Activated B cell treated with CpG ODN at 0.5 μM for 24 hours (primary cell): ENCODE measurements around the gene PAK5. TPM values are rescaled to one million over a fixed set of nuclear protein-coding genes. Genes with fewer than 3 reads are reported as not detected.

ENCODE experiments used
- ATAC-seq: fragments of 200-7000 bp; cut with Tn5 transposase; one replicate; pipeline ENCODE4 v1.10.0; 2021; ENCODE audit warnings: low read depth, mild to moderate bottlenecking, moderate library complexity
- CTCF ChIA-PET: fragments of 350-600 bp; sonication (Branson Sonifier 250); formaldehyde crosslinking; loops from one replicate; lab custom pipeline; 2021; ENCODE audit warnings: antibody characterized with exemption; lab: Charles Lee
- POLR2A ChIA-PET: fragments of 350-600 bp; sonication (Branson Sonifier 250); formaldehyde crosslinking; loops from one replicate; lab custom pipeline; 2021; ENCODE audit warnings: antibody characterized with exemption; lab: Charles Lee
- DNase-seq: peaks from one replicate; pipeline ENCODE4 v3.0.0; 2022
- H3K27ac Mint-ChIP-seq: one replicate; pipeline ENCODE4 v1.8.0; 2020; ENCODE audit warnings: mixed read lengths
- H3K27me3 Mint-ChIP-seq: one replicate; pipeline ENCODE4 v1.8.0; 2021; ENCODE audit warnings: mixed read lengths
- H3K36me3 Mint-ChIP-seq: one replicate; pipeline ENCODE4 v1.8.0; 2021; ENCODE audit warnings: low read depth, mixed read lengths
- H3K4me1 Mint-ChIP-seq: one replicate; pipeline ENCODE4 v1.8.0; 2021; ENCODE audit warnings: mixed read lengths
- H3K4me3 Mint-ChIP-seq: one replicate; pipeline ENCODE4 v1.8.0; 2020; ENCODE audit warnings: mild to moderate bottlenecking, mixed read lengths
- H3K9me3 Mint-ChIP-seq: one replicate; pipeline ENCODE4 v1.8.0; 2020; ENCODE audit warnings: mixed read lengths
- CTCF ChIP-seq: fragments of 200-600 bp; IDR thresholded peaks from one replicate; pipeline ENCODE4 v1.8.0; 2022; ENCODE audit warnings: antibody characterized with exemption, mild to moderate bottlenecking
- intact Hi-C: fragments of 100-400 bp; cut with micrococcal nuclease; formaldehyde crosslinking; loops from one replicate; pipeline ENCODE4 v1.15.1; 2024
- total RNA-seq: library from RNA; stranded (reverse); gene quantifications from 2 replicates; pipeline ENCODE4 v1.2.3, GENCODE V29; 2022

Gene PAK5
- total RNA-seq, 1 donor from 2014 or later, result not detected

GRCh38 chr20:9496155-9496554, 342.7 kb downstream of the PAK5 start:
- Mint-ChIP-seq H3K27ac (no peak overlapping the region), H3K4me3 (no peak overlapping the region), H3K36me3 (no peaks in the 10 kb centered on the region), H3K9me3 (no peaks in the 10 kb centered on the region), H3K4me1 (no peaks in the 10 kb centered on the region), H3K27me3 (peaks cover 6% of the 10 kb centered on the region)
- CTCF ChIA-PET, result no interaction called here
- ATAC-seq (no peak), DNase-seq (no peak)
- intact Hi-C loops, result no loop called here
- no peak for TF ChIP-seq CTCF
- POLR2A ChIA-PET, result no interaction called here

- no peak overlapping the region for H3K4me3 Mint-ChIP-seq
Observed at GRCh38 chr20:9495701-9496100, 343.2 kb downstream of the PAK5 start.

GRCh38 chr20:9493803-9494202, 345.1 kb downstream of the PAK5 start:
- ChIA-PET POLR2A (no interaction called here), CTCF (no interaction called here)
- Mint-ChIP-seq H3K9me3 (no peaks in the 10 kb centered on the region), H3K36me3 (no peaks in the 10 kb centered on the region), H3K27ac (no peak overlapping the region), H3K27me3 (peaks cover 6% of the 10 kb centered on the region), H3K4me3 (no peak overlapping the region), H3K4me1 (no peaks in the 10 kb centered on the region)
- ATAC-seq, result no peak
- intact Hi-C loops, result no loop called here
- DNase-seq, result no peak
- TF ChIP-seq CTCF, result no peak

More at GRCh38 chr20:9495701-9496100, 343.2 kb downstream of the PAK5 start:
- POLR2A ChIA-PET, result no interaction called here
- Mint-ChIP-seq H3K27me3 (peaks cover 6% of the 10 kb centered on the region), H3K4me1 (no peaks in the 10 kb centered on the region), H3K9me3 (no peaks in the 10 kb centered on the region), H3K36me3 (no peaks in the 10 kb centered on the region), H3K27ac (no peak overlapping the region)
- TF ChIP-seq CTCF, result no peak
- CTCF ChIA-PET, result no interaction called here
- ATAC-seq (no peak), DNase-seq (no peak)
- intact Hi-C loops, result no loop called here

GRCh38 chr20:9492067-9492466, 346.8 kb downstream of the PAK5 start:
- CTCF ChIA-PET, result no interaction called here
- no peak for TF ChIP-seq CTCF
- H3K36me3 Mint-ChIP-seq, result no peaks in the 10 kb centered on the region
- peaks cover 8% of the 10 kb centered on the region for H3K27me3 Mint-ChIP-seq
- H3K9me3 Mint-ChIP-seq, result no peaks in the 10 kb centered on the region
- DNase-seq, result no peak
- no peaks in the 10 kb centered on the region for H3K4me1 Mint-ChIP-seq
- H3K27ac Mint-ChIP-seq, result no peak overlapping the region
- POLR2A ChIA-PET, result no interaction called here
- no peak overlapping the region for H3K4me3 Mint-ChIP-seq
- intact Hi-C loops, result no loop called here
- ATAC-seq, result no peak

- no peak for DNase-seq
- intact Hi-C loops, result no loop called here
- Mint-ChIP-seq H3K4me1 (no peaks in the 10 kb centered on the region), H3K36me3 (no peaks in the 10 kb centered on the region), H3K9me3 (no peaks in the 10 kb centered on the region), H3K27ac (no peak overlapping the region), H3K27me3 (peaks cover 8% of the 10 kb centered on the region), H3K4me3 (no peak overlapping the region)
- CTCF ChIA-PET, result no interaction called here
- no peak for ATAC-seq
- no peak for TF ChIP-seq CTCF
- POLR2A ChIA-PET, result no interaction called here
Observed at GRCh38 chr20:9491324-9491723, 347.6 kb downstream of the PAK5 start.
